Glomerular visceral epithelial cell (primary cell): ENCODE data around the gene SLC35F3.
A peak's percentile ranks its signal among the peaks of the same experiment; 100 is the strongest.

Experiments
- DNase-seq: peaks from one replicate; pipeline ENCODE4 v3.0.0-alpha.2; 2016; ENCODE audit errors: extremely low spot score

Gene SLC35F3

DNA sequence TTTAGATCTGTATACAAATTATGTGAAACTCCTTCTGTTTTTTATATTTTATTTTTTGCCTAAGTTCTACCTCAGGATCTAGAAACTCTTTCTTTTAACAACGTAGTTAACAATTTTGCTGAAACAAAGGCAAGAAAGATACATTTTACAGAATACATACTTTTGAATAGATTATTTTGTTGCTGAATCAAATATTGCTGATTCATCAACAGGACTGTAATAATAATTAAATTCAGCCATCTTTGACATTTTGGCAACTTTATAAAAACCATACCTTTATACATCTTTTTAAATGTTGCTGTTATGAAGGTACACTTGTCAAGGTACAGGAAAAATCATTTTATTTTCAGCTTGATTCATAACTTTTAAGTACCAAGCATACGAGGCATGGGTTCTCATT lies 458.1 kb downstream of the SLC35F3 start:
- no peak for DNase-seq

DNA sequence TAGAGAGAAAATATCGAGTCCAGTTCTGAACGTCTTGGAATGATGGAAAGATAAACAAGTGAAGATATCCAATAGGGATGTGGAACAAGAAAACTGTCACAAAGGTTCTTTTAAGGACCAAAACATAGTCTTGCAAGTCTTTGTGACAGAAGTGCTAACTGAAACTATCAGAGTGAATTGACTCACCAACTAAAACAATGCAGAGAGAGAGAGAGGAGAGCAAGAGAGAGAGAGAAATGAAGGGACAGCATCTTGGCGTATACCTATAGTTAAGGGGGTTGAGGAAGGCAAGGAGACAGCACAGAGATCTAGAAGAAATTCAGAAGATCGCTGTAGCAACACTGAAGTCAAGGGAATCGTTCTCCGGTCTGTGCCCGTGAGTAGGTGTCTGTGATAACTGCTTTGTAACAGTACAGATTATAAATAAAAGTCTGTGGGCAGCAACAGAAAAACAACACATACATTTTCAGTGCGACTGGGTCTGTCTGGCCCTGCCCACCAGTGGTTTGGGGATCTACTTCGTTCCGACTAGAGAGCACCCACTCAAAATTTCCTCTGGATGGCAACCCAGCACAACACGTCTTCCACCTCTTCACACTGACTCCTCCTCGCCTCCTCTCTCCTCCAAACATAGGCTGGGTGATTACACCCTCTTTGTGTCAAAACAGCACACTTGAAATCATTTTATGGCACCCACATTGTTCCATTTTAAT lies 464.0 kb downstream of the SLC35F3 start:
- no peak for DNase-seq

DNA sequence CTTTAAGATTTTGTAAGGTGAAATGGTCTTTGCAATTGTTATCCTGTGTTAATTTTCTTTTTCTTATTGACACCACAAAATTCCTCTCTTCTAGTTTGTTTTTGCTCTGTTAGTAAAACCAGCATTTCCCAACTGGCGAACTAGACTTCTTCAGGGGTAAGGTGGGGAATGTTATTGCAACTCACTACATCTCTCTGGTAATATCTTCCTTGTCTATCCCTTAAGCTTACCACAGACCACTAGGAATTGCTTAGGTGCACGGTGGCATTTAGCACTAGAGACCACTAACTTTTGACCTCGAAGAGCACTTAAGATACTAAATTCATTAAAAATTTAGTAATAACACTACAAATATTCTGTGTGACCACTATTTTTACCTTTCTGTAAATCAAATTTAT lies 464.6 kb downstream of the SLC35F3 start:
- DNase-seq: no peak

DNA sequence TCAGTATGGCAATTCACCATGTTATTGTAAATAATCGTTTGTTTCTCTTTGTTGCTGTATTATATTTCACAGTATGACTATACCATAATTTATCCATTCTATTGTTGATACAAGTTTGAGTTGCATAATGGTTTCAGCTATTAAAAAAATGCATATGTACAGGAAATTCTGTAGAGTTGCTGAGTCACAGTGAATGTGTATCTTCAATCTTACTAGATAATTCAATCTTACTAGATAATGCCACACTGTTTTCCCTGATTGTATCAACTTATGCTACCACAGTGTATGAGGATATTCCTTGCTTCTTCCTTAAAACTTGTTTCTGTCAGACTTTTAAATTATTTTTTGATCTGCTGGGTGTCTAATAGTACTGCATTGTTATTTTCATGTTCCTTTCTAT lies 465.3 kb downstream of the SLC35F3 start:
- no peak for DNase-seq

DNA sequence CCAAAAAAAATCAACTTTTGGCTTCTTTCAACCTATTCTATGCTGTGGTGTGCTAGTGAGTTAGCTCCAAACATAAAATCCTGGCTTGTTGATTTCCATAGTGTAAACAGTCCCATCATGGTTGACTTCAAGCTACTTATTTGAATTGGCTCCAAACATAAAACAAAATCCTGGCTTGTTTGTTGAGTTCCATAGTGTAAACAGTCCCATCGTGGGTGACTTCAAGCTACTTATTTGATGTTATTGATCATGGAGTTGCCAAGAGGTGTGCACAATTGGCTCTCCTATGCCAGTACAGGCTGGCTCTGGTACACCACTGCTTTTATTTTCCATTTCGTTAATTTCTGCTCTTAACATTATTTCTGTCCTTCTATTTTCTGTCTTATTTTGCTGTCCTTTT lies 466.9 kb downstream of the SLC35F3 start:
- no peak for DNase-seq

DNA sequence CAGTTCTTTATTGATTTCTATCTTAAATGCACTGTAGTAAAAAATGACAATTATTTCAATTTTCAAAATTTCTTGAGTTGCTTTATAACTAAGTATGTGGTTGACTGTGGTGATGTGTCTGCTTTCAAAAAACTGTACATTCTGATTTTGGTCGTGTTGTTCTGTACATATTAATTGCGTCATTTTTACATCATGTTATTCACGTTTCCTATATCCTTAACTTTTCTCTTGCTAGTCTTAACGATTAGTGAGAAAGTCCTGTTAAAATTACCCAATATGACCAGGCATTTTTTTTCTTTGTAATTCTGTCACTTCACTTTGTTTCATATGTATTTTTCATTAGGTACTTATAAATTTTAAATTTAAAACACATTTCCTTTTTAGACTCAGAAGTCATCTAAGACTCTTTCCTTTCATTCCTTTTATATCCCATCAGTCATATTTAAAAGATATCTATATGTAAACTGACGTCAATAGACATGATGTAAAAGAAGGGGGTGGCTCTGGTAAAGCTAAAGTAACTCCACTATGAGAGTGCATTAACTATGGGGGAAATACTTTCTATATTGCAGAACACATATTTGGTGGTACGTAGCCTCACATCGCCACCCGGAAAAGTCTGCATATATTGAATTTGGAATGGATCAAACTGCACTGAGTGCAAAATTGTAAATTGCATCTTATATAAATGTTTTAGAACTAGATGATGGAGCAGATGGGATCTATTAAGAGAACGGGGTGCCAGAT lies 467.7 kb downstream of the SLC35F3 start:
- DNase-seq: no peak

DNA sequence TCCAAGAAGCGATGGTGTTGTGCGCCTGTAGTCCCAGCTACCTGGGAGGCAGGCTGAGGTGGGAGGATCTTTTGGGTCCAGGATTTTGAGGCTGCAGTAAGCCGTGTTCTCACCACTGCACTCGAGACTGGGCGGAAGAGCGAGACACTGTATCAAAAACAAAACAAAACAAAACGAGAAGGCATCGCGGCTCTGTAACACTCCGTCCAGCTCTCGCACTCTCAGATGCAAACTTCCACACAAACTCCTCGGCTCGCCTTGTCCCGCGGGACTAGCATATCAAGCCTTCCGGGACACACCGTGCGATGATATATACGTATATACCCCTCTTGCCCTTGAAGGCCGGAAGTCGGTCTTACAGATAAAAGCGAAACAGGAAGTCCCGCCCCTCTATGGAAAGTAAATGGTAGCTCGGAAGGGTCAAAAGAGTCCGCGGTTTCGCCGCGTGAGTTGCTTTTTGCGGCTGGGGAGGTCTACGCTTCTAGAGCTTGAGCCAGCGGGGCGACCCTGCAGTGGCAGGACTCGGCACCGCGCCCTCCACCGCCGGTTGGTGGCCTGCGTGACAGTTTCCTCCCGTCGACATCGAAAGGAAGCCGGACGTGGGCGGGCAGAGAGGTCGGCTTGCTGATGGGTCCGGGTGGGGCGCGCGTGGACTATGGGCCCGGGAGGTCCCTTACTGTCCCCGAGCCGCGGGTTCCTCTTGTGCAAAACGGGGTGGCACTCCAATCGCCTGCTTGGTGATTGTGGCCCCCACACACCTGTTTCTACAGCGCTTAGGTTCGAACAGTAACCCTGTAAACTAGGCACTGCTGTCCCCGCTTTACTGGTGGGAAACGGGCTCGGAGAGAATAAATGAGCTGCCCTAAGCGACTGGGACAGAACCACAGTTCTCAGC lies 468.8 kb downstream of the SLC35F3 start, which contains the start of gene COA6:
Gene COA6 (plus strand): TSS at position 393 of the 895 bp plus-strand sequence. CDS start 11 bp downstream, at position 404.
- DNase-seq: peak; percentile 95

DNA sequence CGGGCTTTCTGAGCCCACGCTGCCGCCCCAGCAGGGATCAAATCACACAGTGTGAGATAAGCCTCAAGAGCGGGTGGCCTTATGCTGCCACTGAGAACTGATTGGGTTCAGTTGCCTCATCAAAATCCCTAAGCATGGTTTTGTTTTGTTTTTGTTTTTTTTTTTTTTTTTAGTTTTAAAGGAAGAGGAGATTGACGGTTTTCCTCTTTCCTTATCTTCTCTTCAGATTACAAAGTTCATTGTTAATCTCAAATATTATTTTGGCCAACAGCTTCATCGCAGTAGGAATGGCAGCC lies 469.4 kb downstream of the SLC35F3 start:
- no peak for DNase-seq
